Measurements from ENCODE around the gene CD48.
A peak's percentile ranks its signal among the peaks of the same experiment; 100 is the strongest.
"Not testable (repeated sequence)": the region's sequence is repeated elsewhere in the genome, so short reads cannot be mapped to it uniquely, and the experiment has no call there.

The CD48 gene

GRCh38 chr1:160675641-160676410 lies 35.8 kb downstream of the CD48 start:
- peak; percentile 32 to 84 (median 59) for DNase-seq

GRCh38 chr1:160674415-160674814 lies 37.2 kb downstream of the CD48 start:
- no peak for DNase-seq

GRCh38 chr1:160672789-160673695 lies 38.6 kb downstream of the CD48 start:
- peak in 2 of 5 donors; percentile 13 to 54 for DNase-seq

- no peak for DNase-seq
Measured at GRCh38 chr1:160671603-160672517, 39.8 kb downstream of the CD48 start.

- DNase-seq, result no peak
Measured at GRCh38 chr1:160670701-160671100, 40.9 kb downstream of the CD48 start.

- no peak for DNase-seq
Measured at GRCh38 chr1:160669802-160670201, 41.8 kb downstream of the CD48 start.

GRCh38 chr1:160669276-160669675 lies 42.3 kb downstream of the CD48 start:
- DNase-seq, result no peak

- no peak for DNase-seq
Measured at GRCh38 chr1:160667896-160668295, 43.7 kb downstream of the CD48 start.

GRCh38 chr1:160666079-160666442 lies 45.6 kb downstream of the CD48 start:
- no peak for DNase-seq

- DNase-seq, result peak in 1 of 5 donors; percentile 74
Measured at GRCh38 chr1:160665330-160666078, 46.1 kb downstream of the CD48 start.

GRCh38 chr1:160664573-160665051 lies 47.0 kb downstream of the CD48 start:
- DNase-seq, result peak in 1 of 5 donors; percentile 75

GRCh38 chr1:160662910-160663309 lies 48.7 kb downstream of the CD48 start:
- no peak for DNase-seq

- no peak for DNase-seq
Measured at GRCh38 chr1:160659566-160659965, 52.1 kb downstream of the CD48 start.

GRCh38 chr1:160658814-160659193 lies 52.8 kb downstream of the CD48 start:
- DNase-seq, result no peak

GRCh38 chr1:160658162-160658813 lies 53.3 kb downstream of the CD48 start:
- DNase-seq, result no peak

GRCh38 chr1:160657250-160657781 lies 54.3 kb downstream of the CD48 start:
- DNase-seq, result no peak

GRCh38 chr1:160656737-160657136 lies 54.9 kb downstream of the CD48 start:
- DNase-seq, result no peak

GRCh38 chr1:160653620-160654016 lies 58.0 kb downstream of the CD48 start:
- no peak for DNase-seq

GRCh38 chr1:160652924-160653619 lies 58.5 kb downstream of the CD48 start:
- DNase-seq, result no peak

- not testable (repeated sequence) for DNase-seq
Measured at GRCh38 chr1:160652065-160652641, 59.5 kb downstream of the CD48 start.

All from T-helper 1 cell (primary cell).